HepG2 (cell line): Measurements from ENCODE around the gene ABCC10. TPM values are rescaled to one million over a fixed set of nuclear protein-coding genes. Genes with fewer than 3 reads are reported as not detected.

Experiments
- CTCF ChIP-seq: sonication (generic); formaldehyde crosslinking; IDR thresholded peaks from 2 replicates; pipeline ENCODE4 v1.5.0; 2020; ENCODE audit warnings: mild to moderate bottlenecking, missing genetic modification reagents, moderate library complexity
- EP300 ChIP-seq, 3 experiments: sonication (generic) in 1 of 3; formaldehyde crosslinking in 1 of 3; IDR thresholded peaks; 2 replicates each; pipeline versions ENCODE4 v1.5.1 to v1.6.1; 2011 to 2020; ENCODE audit warnings: low read depth in 2 of 3, low read length in 2 of 3, borderline replicate concordance in 1 of 3, improper control_type of control experiment in 1 of 3, mild to moderate bottlenecking in 1 of 3, missing genetic modification reagents in 1 of 3, moderate library complexity in 1 of 3
- KAT8 ChIP-seq: IDR thresholded peaks from 2 replicates; pipeline ENCODE4 v1.6.1; 2016; ENCODE audit warnings: missing genetic modification reagents, missing compliant biosample characterization
- RARA ChIP-seq: IDR thresholded peaks from 2 replicates; pipeline ENCODE4 v1.6.1; 2016; ENCODE audit warnings: missing genetic modification reagents, missing compliant biosample characterization
- RERE ChIP-seq: IDR thresholded peaks from 2 replicates; pipeline ENCODE4 v1.6.1; 2016; ENCODE audit warnings: low read depth, missing genetic modification reagents, missing compliant biosample characterization
- SPEN ChIP-seq: sonication (generic); formaldehyde crosslinking; IDR thresholded peaks from 2 replicates; pipeline ENCODE4 v1.5.1; 2020; ENCODE audit warnings: low read depth, mild to moderate bottlenecking, missing genetic modification reagents
- SRY ChIP-seq: sonication (generic); formaldehyde crosslinking; IDR thresholded peaks from 2 replicates; pipeline ENCODE4 v1.8.0; 2022; ENCODE audit warnings: mild to moderate bottlenecking, missing genetic modification reagents
- TEAD2 ChIP-seq: sonication (generic); formaldehyde crosslinking; IDR thresholded peaks from 2 replicates; pipeline ENCODE4 v1.9.0; 2021; ENCODE audit warnings: missing genetic modification reagents
- ZBTB38 ChIP-seq: sonication (generic); formaldehyde crosslinking; IDR thresholded peaks from 2 replicates; pipeline ENCODE4 v1.5.1; 2020; ENCODE audit warnings: mild to moderate bottlenecking, missing genetic modification reagents
- ZMAT3 ChIP-seq: sonication (generic); formaldehyde crosslinking; conservative IDR thresholded peaks from 2 replicates; pipeline ENCODE4 v1.7.0; 2021; ENCODE audit warnings: missing genetic modification reagents
- ZNF335 ChIP-seq: sonication (generic); formaldehyde crosslinking; IDR thresholded peaks from 2 replicates; pipeline ENCODE4 v1.4.0; 2020; ENCODE audit warnings: missing genetic modification reagents
- ZNF362 ChIP-seq: sonication (generic); formaldehyde crosslinking; IDR thresholded peaks from 2 replicates; pipeline ENCODE4 v1.4.0; 2020; ENCODE audit warnings: missing genetic modification reagents, mild to moderate bottlenecking, borderline replicate concordance
- ZNF496 ChIP-seq: sonication (generic); formaldehyde crosslinking; IDR thresholded peaks from 2 replicates; pipeline ENCODE4 v1.8.1; 2023; ENCODE audit warnings: mild to moderate bottlenecking, moderate library complexity, missing genetic modification reagents; ENCODE audit not compliant: insufficient replicate concordance
- ZNF605 ChIP-seq: sonication (generic); formaldehyde crosslinking; IDR thresholded peaks from 2 replicates; pipeline ENCODE4 v1.8.0; 2022; ENCODE audit warnings: mild to moderate bottlenecking, missing genetic modification reagents
- ZNF639 ChIP-seq: conservative IDR thresholded peaks from 2 replicates; pipeline ENCODE4 v1.6.1; 2018; ENCODE audit warnings: missing genetic modification reagents
- ZNF670 ChIP-seq: sonication (generic); formaldehyde crosslinking; IDR thresholded peaks from 2 replicates; pipeline ENCODE4 v1.8.0; 2022; ENCODE audit warnings: mild to moderate bottlenecking, missing genetic modification reagents, borderline replicate concordance
- ZNF710 ChIP-seq: sonication (generic); formaldehyde crosslinking; IDR thresholded peaks from 2 replicates; pipeline ENCODE4 v1.5.0; 2020; ENCODE audit warnings: mild to moderate bottlenecking, missing genetic modification reagents, borderline replicate concordance
- polyA plus RNA-seq, 8 experiments: library from polyadenylated mRNA; depleted of rRNA in 3 of 8; stranded (reverse) in 7 of 8; unstranded in 1 of 8; fragments of >200 nt; fragmentation: Illumina TruSeq in 4 of 8; extraction: Trizol in 4 of 8; gene quantifications; 2 replicates each; pipeline versions ENCODE4 v1.2.1 to v1.2.3, GENCODE V29; 2011 to 2016; ENCODE audit warnings: low read depth in 4 of 8, missing spikeins in 1 of 8, mixed read lengths in 1 of 8; ENCODE audit not compliant: insufficient read depth in 1 of 8
- total RNA-seq, 5 experiments: library from RNA; depleted of rRNA; stranded (reverse); fragments of >200 nt; fragmentation: Illumina TruSeq; extraction: Trizol; gene quantifications; 2 replicates each; pipeline ENCODE4 v1.2.3, GENCODE V29; 2016; ENCODE audit warnings: low read depth in 1 of 5

The ABCC10 gene
- total and polyA plus RNA-seq, 2 of the 13 experiments (the other 11 are each of a cell fraction or from before 2014, with no cell fraction given), result 16.0 to 24.3 TPM

GRCh38 chr6:43488667-43489276 lies 61.4 kb downstream of the ABCC10 start (continued):
- no peak for TF ChIP-seq TEAD2 (CRISPR knock-in tag)
- no peak for TF ChIP-seq ZNF496
- peak; percentile 88 for TF ChIP-seq ZNF362 (CRISPR knock-in tag)
- TF ChIP-seq SPEN (CRISPR knock-in tag), result peak; percentile 77
- TF ChIP-seq RERE (CRISPR knock-in tag), result no peak
- TF ChIP-seq ZMAT3, result peak; percentile 75
- peak; percentile 72 for TF ChIP-seq ZNF710 (CRISPR knock-in tag)
- peak; percentile 57 for TF ChIP-seq KAT8 (CRISPR knock-in tag)
- peak; percentile 90 for TF ChIP-seq RARA (CRISPR knock-in tag)
- 0 out of 2 replicates have a peak, but pooled peaks have one; percentile 26 for TF ChIP-seq ZNF605
- peak; percentile 68; the same call in 1 of the 2 replicates for TF ChIP-seq ZNF670
- TF ChIP-seq CTCF (CRISPR knock-in tag), result peak; percentile 10; the same call in 1 of the 2 replicates
- no peak for TF ChIP-seq SRY (CRISPR knock-in tag)
- peak in 1 of 2 experiments; percentile 52; a peak in 1 of 4 replicates for TF ChIP-seq EP300 (IDR thresholded peaks at IDR 0.05; ENCODE audit: low read depth in 2 of 2, low read length in 2 of 2)
- no peak for TF ChIP-seq EP300 (CRISPR knock-in tag; IDR thresholded peaks at IDR 0.05; ENCODE audit: borderline replicate concordance)
- no peak for TF ChIP-seq ZBTB38 (CRISPR knock-in tag)
- no peak for TF ChIP-seq ZNF639 (CRISPR knock-in tag)
- 0 out of 2 replicates have a peak, but pooled peaks have one; percentile 31 for TF ChIP-seq ZNF335 (CRISPR knock-in tag)
